GM10266 (cell line): Measurements from ENCODE around the gene SUN5.

Experiments used
- DNase-seq: peaks from one replicate; pipeline ENCODE4 v3.0.0; 2012; ENCODE audit errors: extremely low spot score
- TF ChIP-seq, protein P1 (sequence below): IDR thresholded peaks from 2 replicates; pipeline ENCODE4 v1.5.1; 2012; ENCODE audit warnings: mild to moderate bottlenecking, low read depth; ENCODE audit not compliant: control insufficient read depth, insufficient read depth; ENCODE audit errors: missing control alignments

SUN5 gene

DNA sequence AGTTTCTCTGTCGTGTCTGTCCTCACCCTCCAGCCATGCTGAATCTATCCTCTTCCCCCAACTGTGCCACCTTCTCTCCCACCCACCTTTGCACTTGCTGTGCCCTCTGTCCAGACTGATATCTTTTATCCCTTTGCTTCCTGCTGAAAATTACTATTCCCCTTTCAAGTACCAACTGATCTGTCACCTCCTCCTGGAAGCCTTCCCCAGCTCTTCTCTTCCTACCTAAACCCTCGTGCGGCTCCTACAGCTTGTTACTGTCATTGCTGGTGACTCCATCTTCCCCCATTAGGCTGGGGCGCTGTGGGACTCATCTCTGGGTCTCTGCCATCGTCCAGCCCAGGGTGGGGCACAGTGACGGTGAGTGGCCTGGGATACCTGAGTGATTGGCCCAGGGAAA is 28.3 kb upstream of the SUN5 start:
- TF ChIP-seq, protein P1, sequence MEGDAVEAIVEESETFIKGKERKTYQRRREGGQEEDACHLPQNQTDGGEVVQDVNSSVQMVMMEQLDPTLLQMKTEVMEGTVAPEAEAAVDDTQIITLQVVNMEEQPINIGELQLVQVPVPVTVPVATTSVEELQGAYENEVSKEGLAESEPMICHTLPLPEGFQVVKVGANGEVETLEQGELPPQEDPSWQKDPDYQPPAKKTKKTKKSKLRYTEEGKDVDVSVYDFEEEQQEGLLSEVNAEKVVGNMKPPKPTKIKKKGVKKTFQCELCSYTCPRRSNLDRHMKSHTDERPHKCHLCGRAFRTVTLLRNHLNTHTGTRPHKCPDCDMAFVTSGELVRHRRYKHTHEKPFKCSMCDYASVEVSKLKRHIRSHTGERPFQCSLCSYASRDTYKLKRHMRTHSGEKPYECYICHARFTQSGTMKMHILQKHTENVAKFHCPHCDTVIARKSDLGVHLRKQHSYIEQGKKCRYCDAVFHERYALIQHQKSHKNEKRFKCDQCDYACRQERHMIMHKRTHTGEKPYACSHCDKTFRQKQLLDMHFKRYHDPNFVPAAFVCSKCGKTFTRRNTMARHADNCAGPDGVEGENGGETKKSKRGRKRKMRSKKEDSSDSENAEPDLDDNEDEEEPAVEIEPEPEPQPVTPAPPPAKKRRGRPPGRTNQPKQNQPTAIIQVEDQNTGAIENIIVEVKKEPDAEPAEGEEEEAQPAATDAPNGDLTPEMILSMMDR: no peak
- DNase-seq: no peak

DNA sequence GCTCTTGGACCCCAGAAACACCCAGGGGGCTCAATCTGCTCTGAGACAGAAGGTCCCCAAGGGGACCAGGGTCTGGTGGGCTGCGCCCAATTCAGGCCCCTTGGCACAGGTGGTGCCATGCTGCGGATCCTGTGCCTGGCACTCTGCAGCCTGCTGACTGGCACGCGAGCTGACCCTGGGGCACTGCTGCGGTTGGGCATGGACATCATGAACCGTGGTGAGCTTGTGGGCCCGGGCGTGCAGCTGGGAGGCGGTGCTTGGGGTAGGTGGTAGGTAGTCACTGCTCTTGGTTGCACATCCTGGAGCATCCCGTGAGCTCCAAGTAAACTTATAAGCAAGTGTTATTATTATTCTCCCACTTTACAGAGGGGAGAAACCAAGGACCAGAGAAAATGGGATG is 27.3 kb upstream of the SUN5 start, which contains the start of gene BPIFB6:
Gene BPIFB6 (plus strand): TSS at position 118 of the 400 bp plus-strand sequence. CDS start 0 bp downstream, at position 118.
- DNase-seq: no peak
- TF ChIP-seq, protein P1: no peak

DNA sequence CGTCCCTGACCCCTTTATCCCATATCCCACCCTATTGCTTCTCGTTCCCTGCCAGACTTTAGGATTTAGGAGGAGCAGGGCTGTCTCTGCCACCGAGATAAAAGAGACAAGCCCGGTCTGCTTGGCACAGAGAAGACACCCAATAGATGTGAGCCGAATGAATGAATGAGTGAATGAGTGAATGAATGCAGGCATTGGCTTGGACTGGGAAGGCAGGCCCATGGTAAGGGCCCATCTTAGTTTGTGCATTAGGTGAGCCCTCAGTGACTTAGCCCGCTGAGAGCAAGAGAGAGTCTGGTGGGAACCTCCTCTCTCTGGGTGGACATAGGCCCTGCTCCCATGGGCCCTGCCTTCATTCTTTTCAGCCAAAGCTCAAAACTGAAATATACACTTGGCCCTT is 26.3 kb upstream of the SUN5 start:
- TF ChIP-seq, protein P1: no peak
- no peak for DNase-seq

DNA sequence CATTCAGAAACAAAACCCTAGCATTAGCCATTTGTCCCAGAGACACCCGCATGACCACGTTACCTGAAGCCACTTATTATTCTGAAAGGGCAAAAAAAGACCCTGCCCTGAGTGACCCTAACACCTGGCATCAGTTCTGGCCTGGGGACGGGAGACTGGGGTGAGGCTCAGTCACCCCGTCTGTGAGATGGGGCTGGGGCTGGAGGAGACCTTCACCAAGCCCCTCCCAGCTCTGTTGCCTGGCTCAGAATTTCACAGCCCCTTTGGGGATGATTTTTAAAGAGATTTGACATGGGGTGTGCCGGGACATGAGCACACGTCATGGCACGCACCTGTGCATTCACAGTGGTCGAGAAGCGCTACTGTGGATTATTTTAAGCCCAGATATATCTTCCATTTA is 25.8 kb upstream of the SUN5 start:
- no peak for DNase-seq
- TF ChIP-seq, protein P1: no peak

DNA sequence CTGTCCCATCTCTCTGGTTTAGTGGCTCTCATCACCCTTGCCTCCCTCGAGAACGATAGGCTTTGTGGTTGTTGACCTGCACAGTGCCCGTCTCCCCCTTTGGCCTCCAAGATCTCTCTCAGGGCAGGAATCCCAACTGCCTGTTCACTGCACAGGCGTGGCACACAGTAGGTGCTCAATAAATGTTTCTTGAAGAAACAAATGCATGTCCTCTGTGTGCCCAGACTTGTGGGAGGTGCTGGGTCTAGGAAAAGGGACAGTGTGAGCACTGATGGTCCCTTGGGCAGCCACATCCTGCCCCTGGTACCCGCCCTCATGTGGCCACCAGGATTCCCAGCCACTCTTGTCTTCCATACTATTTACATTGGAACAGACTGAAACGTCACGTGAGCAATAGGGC is 24.6 kb upstream of the SUN5 start:
- TF ChIP-seq, protein P1: no peak
- DNase-seq: no peak

DNA sequence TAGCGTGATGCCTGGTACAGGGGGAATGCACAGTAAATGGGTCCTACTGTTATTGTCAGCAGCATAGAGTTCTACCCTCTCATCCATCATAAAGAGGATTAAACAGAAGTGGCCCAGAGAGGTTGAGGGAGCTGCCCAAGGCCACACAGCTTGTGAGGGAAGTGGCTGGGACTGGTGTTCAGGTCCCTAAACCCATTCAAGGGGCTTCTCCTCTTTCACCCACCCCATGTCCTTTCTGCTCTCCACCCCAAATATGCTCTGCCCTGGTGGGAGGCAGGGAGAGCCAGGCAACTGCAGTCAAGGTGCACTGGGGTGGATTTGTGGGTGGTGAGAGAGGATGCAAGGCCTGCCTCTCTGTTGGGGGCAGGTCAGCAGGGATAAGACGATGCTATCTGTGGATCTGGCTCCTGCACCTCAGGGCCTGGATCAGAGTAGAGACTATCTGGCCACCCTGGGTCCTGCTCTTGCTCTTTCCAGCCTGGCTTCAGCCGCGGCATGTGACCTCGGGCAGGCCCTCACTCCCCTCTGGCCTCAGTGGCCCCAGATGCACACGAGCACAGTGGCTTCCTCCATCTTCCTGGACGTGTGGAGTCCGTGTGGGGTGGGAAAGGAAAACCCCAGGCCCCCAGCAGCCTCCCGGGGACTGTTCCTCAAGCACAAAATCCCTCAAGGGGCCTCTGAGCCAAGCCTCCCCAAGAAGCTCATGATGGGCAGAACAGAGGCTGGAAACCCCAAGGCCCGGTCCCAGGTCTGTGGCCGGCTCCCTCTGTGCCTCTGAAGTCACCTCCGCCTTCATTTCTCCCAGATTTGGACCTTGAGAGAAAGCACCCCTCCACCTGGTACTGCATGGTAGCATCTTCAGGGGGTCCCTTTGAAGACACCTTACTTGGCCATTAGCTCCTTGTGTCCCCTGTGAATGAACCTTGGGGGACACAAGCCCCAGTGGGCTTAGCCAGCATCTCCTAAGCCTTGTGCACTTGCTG is 23.8 kb upstream of the SUN5 start:
- TF ChIP-seq, protein P1: no peak
- DNase-seq: no peak
